GM19193 (cell line): ENCODE results near the gene PGBD1.

Experiments used
- POLR2A ChIP-seq: IDR thresholded peaks from 4 replicates; pipeline ENCODE4 v1.6.1; 2011; ENCODE audit not compliant: insufficient read depth, insufficient read length; ENCODE audit errors: extremely low read depth

Gene PGBD1

DNA sequence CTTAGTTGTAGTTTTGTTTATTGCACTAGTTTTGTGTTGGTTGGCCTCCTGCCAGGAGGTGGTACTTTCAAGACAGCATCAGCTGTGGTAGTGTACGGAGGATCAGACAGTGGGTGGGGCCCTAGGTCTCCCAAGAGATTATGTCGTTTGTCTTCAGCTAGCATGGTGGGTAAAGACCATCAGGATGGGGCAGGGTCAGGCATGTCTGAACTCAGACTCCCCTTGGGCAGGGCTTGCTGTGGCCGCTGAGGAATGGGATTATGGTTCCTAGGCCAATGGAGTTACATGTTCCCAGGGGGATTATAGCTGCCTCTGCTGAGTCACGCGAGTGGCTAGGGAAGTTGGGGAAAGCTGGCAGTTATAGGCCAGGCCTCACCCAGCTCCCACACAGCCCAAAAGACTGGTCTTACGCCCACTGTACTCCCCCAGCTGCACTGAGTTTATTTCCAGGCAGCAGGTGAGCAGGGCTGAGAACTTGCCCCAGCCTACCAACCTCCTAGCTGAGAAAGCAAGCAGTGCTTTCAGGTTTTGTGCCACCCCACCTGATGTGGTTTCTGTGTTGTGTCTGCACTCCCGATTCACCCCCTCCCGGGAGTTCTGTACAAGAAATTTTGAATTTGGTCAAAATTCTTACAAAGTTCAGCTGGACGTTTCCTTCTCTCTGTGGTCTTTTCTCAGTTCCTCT lies 29.9 kb downstream of the PGBD1 start:
- TF ChIP-seq POLR2A: no peak

DNA sequence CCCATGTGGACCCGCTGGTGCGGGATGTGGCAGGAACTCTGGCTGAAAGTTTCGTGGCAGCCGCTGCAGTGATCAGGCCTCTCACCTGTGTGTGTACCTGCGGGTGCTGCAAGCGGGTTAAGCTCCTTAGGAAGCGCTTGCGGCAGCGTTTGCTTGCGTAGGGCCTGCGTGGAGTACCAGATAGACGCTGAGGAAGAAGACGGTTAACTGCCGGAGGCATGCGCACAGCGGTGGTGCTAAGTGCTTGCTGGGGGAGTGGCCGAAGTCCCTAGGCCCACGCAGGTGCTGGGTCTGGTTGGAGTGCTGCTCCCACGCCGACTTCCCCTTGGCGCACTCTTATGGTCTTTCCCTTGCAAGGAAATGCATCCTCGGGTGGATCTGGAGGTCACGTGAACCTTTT lies 31.6 kb downstream of the PGBD1 start:
- no peak for TF ChIP-seq POLR2A

DNA sequence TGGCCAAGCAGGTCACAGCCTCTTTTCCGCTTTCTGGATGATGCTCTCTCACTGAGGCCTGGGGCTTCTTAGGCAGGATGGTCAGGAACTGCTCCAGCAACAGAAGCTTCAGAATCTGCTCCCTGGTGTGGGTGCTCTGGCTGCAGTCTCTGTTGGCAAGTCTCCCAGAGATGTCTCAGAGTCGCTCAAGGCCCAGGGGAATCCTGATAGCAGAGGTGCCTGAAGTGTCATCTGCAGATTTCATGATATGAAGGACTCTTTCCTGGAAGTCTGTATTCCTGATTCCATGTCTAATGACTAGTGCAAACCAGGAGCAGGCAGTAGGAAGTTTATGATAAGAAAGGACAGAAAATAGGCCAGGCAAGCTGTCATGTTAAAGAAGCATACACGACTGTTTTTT lies 34.3 kb downstream of the PGBD1 start:
- TF ChIP-seq POLR2A: no peak

DNA sequence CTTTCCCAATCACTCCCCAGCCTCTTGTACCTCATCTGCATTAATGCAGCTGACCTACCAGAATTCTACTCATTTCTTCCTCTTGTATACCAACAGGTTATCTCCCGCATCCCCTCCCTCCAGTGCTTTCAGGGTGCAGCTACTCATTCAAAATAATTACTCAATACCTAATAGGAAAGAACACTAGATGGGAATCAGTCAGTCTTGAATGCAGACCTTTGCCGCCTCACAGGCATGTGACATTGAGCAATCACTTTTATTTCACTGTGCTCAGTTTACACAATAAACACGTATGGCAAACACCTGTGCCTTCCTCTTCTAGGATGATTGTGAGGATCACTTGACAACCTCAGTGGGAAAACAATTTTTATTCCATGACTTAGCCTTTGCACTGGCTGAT lies 41.3 kb downstream of the PGBD1 start:
- no peak for TF ChIP-seq POLR2A

DNA sequence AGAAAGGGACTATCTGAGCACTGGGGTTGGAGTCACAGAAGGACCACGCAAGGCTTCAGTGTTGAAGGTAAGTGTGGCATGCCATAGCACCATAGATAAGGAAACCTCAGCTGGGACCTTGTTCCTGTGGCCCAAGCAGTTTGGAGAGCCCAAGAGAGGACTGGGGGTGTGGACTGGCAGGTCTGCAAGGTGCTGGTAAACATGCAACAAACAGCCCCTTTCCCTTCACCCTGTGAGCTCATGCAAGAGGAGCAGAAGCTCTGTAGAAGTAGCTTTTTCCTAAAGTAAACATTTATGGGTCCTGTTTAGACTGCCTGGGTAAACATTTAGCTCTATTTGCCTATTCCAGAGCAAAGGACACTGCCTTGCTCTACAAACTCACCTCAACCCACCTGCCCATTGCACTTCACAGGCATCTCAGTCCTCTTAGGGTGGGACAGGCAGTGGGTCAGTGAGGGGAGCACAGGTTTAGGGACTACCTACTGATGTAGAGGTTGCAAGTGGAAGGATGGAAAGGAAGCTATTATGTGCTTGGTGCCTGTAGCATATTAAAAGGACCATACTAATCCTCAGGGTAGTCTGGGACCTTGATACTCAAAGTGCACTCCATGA lies 42.5 kb downstream of the PGBD1 start:
- TF ChIP-seq POLR2A: no peak

DNA sequence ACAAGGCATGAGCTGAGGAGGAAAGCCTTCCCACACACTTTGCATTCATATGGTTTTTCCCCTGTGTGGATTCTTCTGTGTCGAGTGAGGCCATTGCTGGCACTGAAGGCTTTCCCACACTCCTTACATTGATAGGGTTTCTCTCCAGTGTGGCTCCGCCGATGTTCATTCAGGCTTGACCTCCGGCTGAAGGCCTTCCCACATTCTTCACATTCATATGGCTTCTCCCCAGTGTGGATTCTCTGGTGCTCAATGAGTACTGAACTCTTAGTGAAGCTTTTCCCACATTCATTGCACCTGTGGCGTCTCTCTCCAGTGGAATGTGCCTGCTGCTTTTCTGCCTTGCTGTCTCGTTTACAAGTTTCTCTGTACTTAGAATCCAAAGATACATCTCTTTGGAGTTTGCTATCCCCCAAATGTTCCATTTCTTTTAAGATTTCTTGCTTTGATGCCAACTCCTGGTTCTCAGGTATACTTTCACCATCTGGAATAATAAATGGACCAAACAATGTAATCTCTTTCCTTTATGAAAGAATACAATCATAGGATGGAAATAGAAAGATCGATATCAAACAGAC lies 45.1 kb downstream of the PGBD1 start:
- TF ChIP-seq POLR2A: no peak

DNA sequence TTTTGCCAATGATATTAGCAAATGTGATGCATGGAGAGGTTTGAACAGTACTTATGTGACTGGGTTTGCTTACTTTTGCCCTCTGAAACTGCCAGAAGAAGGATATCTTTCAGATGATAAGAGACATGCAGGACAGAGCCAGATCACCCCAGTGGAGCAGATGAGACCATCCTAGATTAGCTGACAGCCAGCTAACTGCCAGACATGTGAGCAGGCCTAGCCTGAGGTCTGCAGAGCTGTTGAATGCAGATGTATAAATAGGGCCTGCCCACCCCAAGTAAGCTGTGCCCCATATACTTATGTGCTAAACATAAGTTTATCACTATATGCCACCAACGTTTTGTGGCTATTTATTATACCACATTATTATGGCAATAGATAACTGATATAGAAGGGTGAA lies 48.7 kb downstream of the PGBD1 start:
- no peak for TF ChIP-seq POLR2A

DNA sequence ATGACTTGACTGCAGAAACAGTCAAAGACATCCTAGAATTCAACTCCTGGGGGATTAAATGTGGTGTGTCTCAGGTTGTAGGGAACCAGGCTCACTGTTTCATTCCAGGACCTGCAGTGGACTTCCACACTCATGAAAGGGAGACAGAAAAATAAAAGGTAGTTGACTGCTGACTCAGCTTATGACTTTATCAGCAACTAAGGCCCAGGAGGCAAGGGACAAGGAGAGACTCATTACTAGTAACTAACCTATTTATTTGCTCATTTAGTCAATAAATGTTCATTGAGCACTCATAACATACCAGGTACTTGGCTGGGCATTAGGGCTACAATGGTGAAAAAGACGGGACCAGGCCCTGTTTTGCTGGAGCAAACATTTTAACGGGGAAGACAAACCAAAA lies 51.7 kb downstream of the PGBD1 start:
- no peak for TF ChIP-seq POLR2A

DNA sequence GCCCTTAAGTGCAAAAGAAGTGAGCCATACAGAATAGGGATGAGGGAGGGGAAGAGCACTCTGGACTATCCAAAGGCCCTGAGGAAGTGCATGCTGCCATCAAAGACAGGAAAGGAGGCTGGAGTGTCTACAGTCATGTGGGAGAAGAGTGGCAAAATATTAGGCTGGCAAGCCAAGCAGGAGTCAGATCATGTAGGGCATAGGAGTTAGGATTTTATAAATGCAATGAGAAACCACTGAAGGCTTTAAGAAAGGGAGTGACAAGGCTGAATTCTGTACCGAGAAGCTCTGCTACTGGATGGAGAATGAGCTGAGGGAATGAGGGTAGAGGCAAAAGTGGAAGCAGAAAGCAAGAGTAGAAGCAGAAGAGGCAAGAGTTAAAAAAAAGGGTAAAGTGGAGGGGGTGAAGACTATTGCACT lies 52.2 kb downstream of the PGBD1 start:
- TF ChIP-seq POLR2A: no peak

DNA sequence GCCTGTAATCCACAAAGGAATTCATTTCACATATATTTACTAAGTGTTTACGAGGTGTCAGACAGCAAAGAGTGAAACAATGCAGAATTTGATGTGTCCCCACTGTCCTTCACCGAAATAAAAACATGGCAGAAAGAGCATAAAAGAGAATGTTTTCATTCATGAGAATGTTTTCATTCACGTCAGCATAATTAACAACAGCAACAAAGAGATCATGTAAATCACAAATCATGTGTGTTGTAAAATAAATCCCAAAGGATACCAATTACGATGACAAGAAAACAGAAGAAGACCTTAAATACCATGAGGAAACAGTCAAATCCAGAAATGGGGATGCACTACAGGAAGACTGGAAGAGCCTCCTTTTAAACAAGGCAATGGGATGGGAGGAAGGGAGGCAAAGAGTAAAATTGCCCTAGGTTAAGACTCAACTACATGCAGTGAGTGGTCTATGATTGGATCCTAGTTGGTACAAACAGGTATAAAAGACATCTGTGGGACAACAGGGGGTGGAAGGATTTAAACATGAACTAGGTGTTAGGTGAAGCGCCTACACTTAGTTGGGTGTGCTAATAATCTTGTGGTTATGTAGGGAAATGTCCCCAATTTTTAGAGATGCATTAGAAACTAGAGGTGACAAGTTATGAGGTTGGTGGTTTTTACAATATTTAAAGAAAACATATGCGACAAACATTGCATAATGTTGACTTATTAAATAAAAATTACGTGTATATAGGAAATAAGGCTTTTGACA lies 53.1 kb downstream of the PGBD1 start:
- TF ChIP-seq POLR2A: no peak

DNA sequence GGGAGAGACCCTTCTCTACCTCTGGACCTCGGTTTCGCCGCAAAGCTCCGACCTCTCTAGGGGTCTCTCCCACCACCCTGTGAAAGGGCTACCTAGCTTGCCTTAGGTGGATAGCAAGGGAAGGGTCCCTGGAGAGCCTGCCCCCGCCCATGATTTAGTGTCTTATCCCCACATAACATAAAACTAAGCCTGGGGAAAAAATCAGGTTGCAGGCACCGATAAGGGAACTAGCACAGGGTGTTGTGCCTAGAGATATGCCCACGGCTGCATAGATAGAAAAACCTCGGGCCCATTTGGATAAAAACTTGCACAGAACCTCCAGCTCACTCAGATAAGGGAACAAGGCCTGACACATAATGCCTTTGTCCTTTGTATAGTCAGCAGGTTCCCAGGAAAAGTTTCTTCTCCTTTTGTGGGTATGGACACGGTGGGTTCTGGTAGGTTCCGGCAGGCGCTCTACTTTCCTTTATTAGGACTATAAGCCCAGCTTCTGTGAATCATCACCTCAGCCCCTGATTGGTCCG lies 53.7 kb downstream of the PGBD1 start:
- TF ChIP-seq POLR2A: no peak

DNA sequence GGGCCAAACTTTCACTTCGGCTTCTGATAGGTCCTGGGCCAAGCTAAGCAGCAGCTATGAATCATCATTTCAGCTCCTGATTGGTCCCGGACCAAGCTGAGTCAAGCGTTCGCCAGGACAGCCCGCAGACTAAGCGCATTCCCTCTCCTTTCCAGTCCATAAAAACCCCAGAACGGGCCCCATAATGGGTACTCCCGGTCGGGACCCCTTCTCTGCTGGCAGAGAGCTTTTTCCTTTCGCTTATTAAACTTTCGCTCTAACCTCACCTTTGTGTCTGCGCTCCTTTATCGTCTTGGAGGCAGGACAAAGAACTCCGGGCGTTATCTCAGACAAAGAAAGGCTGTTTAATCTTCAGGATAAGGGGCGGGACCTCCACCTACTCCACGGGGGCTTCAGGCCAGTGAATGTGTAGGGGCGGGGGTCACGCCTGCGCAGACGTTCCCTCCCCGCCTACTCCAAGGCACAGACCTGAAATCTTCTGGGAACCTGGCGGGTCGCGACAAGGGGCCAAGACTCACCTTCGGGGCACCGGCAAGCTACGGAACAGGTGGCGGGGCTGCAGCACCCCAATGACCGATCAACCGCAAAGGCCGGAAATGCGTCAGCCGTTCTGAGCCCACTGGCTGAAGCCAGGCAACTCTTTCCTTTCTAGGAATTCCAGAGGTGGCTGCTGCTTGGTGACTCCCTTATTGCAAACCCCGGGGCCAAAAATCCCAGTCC lies 54.4 kb downstream of the PGBD1 start, which contains the start of gene ZSCAN31:
ZSCAN31 (minus strand) TSS at position 585 of the 720 bp plus-strand sequence. CDS start 6,465 bp downstream, outside the sequence.
- peak; percentile 64 for TF ChIP-seq POLR2A

DNA sequence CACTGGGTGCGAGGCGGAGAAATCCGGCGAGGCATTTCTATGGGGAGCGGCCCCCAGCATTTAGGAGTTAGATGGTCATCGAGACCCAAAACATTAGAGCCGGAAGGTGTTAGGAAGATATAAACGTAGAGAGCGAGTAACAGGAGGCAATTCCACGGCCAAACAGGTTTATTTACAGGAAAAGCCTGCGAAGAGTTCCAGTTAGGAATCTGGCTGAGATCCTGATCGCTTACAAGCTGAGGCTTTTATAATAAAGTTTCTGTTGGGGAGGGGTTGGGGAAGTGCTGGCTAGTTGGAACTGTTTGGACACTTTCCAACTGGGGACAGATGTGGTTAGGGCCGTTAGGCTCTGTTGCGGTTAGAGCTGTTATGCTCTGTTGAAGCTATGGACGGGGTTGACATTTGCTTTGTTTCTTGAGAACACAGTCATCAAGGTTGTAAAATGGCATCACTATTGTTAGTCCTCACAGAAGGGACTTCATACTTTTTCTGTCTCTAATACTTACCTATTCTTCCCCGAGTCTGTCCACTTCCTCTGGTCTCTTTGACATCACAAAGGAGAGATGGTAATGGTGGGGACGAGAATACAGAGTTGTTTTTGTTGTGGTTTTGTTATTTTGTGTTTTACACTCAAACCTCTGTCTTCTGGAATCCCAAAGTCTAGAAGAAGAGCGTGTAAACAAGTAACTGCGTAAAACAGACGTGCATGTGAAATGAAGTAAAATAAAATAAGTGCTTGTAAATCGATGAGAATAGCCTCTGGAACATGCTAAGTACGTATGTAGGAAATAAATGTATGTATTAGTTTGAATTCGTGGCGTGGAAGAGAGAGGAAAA lies 55.1 kb downstream of the PGBD1 start:
- TF ChIP-seq POLR2A: no peak

DNA sequence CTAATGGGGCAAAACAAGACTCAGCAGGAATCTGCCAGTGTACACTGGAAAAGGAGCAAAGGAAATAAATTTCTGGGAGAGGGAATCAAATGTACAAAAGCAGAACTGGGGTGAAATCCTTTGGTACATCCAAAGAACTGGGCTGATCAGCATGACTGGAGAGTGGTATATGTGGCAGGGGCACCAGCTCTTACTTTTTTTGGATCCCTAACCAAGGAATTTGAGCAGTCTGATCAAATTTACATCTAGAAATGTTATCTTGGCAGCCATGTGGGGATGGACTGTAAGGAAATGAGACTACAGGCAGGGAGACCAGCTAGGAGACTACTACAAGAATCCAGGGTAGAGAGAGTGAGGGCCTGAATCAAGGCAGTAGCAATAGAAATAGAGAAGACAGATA lies 55.7 kb downstream of the PGBD1 start:
- TF ChIP-seq POLR2A: no peak
